OCI-LY3 (cell line): ENCODE measurements around the gene NFYB.

Experiments
- H2AFZ ChIP-seq: fragments of 200-600, 300-600 bp; shearing (Covaris generic); 2 replicates; pipeline ENCODE4 v1.6.0; 2014; ENCODE audit warnings: antibody characterized with exemption, low read depth, low read length
- H3K27ac ChIP-seq: fragments of 200-600, 300-600 bp; sonication (generic); 2 replicates; pipeline ENCODE4 v1.5.1; 2014; ENCODE audit warnings: mild to moderate bottlenecking, low read length, moderate library complexity, mixed read lengths
- H3K27me3 ChIP-seq: fragments of 200-600, 300-600 bp; sonication (generic); 2 replicates; pipeline ENCODE4 v1.6.1; 2014; ENCODE audit warnings: low read depth, low read length, mixed read lengths
- H3K36me3 ChIP-seq: fragments of 200-600, 300-600 bp; sonication (generic); replicated peaks from 2 replicates; pipeline ENCODE3; 2014; ENCODE audit warnings: low read depth, low read length, mixed read lengths
- H3K4me1 ChIP-seq: fragments of 300-600, 200-600 bp; sonication (generic); 2 replicates; pipeline ENCODE4 v1.6.1; 2014; ENCODE audit warnings: low read length, mixed read lengths
- H3K4me2 ChIP-seq: fragments of 200-600, 300-600 bp; sonication (generic); 2 replicates; pipeline ENCODE4 v1.6.1; 2014; ENCODE audit warnings: low read length, mixed read lengths
- H3K4me3 ChIP-seq: fragments of 300-600, 200-600 bp; sonication (generic); 2 replicates; pipeline ENCODE4 v1.5.1; 2014; ENCODE audit warnings: antibody characterized with exemption, mild to moderate bottlenecking, low read length, moderate library complexity
- H3K79me2 ChIP-seq: fragments of 300-600, 200-600 bp; shearing (Covaris generic); 2 replicates; pipeline ENCODE4 v1.6.1; 2014; ENCODE audit warnings: mild to moderate bottlenecking, low read length, mixed read lengths
- H3K9ac ChIP-seq: fragments of 300-600, 200-600 bp; shearing (Covaris generic); 2 replicates; pipeline ENCODE4 v1.6.0; 2014; ENCODE audit warnings: mild to moderate bottlenecking, low read length, moderate library complexity
- H3K9me3 ChIP-seq: fragments of 200-600, 300-600 bp; shearing (Covaris generic); 2 replicates; pipeline ENCODE4 v1.6.1; 2014; ENCODE audit warnings: low read length, mixed read lengths; ENCODE audit not compliant: insufficient read depth
- H4K20me1 ChIP-seq: fragments of 200-600, 300-600 bp; sonication (generic); 2 replicates; pipeline ENCODE4 v1.6.1; 2016; ENCODE audit warnings: low read length, mixed read lengths; ENCODE audit not compliant: insufficient read depth
- EZH2phosphoT487 ChIP-seq: fragments of 200-600 bp; shearing (Covaris generic); IDR thresholded peaks from 2 replicates; pipeline ENCODE4 v1.6.1; 2018; ENCODE audit warnings: antibody characterized with exemption, mixed run types, low read depth
- TF ChIP-seq, protein P1 (sequence below): fragments of 200-600, 300-600 bp; sonication (generic); IDR thresholded peaks from 2 replicates; pipeline ENCODE4 v1.5.1; 2014; ENCODE audit warnings: antibody characterized with exemption, low read length, low read depth

NFYB gene

DNA sequence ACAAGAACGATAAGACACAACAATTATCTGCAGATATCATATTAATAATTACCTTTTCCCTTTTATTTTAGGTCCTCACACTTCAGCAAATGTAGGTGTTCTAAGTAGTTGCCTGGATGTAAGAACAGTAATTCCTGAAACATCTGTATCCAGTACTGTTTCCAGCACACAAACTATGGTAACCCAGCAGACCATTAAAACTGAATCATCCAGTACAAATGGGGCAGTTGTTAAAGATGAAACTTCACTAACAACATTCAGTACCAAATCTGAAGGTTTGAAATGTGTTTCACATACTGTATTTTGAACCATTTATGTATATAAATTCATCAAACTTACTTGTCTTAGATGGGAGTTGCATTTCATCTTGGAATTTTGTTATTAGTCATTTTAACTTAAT lies 42.7 kb downstream of the NFYB start:
- no peaks in the 10 kb centered on the region for H3K27me3 ChIP-seq
- H3K36me3 ChIP-seq = no peaks in the 10 kb centered on the region

DNA sequence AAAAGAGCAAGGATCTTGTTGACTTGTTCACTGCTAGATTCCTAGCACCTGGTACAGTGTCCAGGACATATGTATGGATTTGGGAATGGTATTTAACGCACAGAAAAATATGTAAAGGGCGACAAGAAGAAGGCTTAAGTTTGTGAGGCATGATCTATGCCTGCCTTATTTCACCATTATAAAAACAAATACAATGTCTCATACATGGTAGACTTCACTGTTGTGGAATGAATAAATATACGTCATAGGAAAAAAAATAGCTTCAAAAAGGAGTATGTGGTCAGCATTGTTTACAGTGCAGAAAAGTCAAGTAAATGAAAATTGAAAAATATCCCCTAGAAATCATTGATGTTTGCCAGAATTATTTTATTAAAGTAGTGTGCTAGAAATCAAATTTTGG lies 43.7 kb downstream of the NFYB start:
- Histone ChIP-seq H2AFZ (no peak overlapping the region), H3K4me2 (no peak overlapping the region), H3K9ac (no peak overlapping the region), H3K4me1 (no peaks in the 10 kb centered on the region), H3K4me3 (no peak overlapping the region), H3K36me3 (no peaks in the 10 kb centered on the region), H3K27ac (no peak overlapping the region), H3K27me3 (no peaks in the 10 kb centered on the region), H4K20me1 (no peaks in the 10 kb centered on the region), H3K79me2 (no peaks in the 10 kb centered on the region), H3K9me3 (no peaks in the 10 kb centered on the region)
- TF ChIP-seq EZH2phosphoT487 = no peak
- TF ChIP-seq, protein P1, sequence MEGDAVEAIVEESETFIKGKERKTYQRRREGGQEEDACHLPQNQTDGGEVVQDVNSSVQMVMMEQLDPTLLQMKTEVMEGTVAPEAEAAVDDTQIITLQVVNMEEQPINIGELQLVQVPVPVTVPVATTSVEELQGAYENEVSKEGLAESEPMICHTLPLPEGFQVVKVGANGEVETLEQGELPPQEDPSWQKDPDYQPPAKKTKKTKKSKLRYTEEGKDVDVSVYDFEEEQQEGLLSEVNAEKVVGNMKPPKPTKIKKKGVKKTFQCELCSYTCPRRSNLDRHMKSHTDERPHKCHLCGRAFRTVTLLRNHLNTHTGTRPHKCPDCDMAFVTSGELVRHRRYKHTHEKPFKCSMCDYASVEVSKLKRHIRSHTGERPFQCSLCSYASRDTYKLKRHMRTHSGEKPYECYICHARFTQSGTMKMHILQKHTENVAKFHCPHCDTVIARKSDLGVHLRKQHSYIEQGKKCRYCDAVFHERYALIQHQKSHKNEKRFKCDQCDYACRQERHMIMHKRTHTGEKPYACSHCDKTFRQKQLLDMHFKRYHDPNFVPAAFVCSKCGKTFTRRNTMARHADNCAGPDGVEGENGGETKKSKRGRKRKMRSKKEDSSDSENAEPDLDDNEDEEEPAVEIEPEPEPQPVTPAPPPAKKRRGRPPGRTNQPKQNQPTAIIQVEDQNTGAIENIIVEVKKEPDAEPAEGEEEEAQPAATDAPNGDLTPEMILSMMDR = no peak

More for the DNA sequence above, 42.7 kb downstream of the NFYB start:
- no peak overlapping the region for H3K27ac ChIP-seq
- H3K9me3 ChIP-seq = no peaks in the 10 kb centered on the region
- H3K9ac ChIP-seq = no peak overlapping the region
- H3K4me3 ChIP-seq = no peak overlapping the region
- no peak overlapping the region for H3K4me2 ChIP-seq
- H4K20me1 ChIP-seq = no peaks in the 10 kb centered on the region
- no peak for TF ChIP-seq EZH2phosphoT487
- TF ChIP-seq, protein P1 = no peak
- no peaks in the 10 kb centered on the region for H3K4me1 ChIP-seq
- no peak overlapping the region for H2AFZ ChIP-seq
- H3K79me2 ChIP-seq = no peaks in the 10 kb centered on the region

GRCh38 chr12:104091136-104091535 lies 46.9 kb downstream of the NFYB start:
- H3K27me3 ChIP-seq = no peaks in the 10 kb centered on the region
- no peak overlapping the region for H2AFZ ChIP-seq
- no peaks in the 10 kb centered on the region for H3K9me3 ChIP-seq
- H3K36me3 ChIP-seq = no peaks in the 10 kb centered on the region
- H3K4me2 ChIP-seq = no peak overlapping the region
- H3K4me1 ChIP-seq = no peaks in the 10 kb centered on the region
- no peaks in the 10 kb centered on the region for H3K79me2 ChIP-seq
- no peak overlapping the region for H3K27ac ChIP-seq
- no peak overlapping the region for H3K4me3 ChIP-seq
- H3K9ac ChIP-seq = no peak overlapping the region
- H4K20me1 ChIP-seq = no peaks in the 10 kb centered on the region
- TF ChIP-seq, protein P1 = no peak
- TF ChIP-seq EZH2phosphoT487 = no peak

DNA sequence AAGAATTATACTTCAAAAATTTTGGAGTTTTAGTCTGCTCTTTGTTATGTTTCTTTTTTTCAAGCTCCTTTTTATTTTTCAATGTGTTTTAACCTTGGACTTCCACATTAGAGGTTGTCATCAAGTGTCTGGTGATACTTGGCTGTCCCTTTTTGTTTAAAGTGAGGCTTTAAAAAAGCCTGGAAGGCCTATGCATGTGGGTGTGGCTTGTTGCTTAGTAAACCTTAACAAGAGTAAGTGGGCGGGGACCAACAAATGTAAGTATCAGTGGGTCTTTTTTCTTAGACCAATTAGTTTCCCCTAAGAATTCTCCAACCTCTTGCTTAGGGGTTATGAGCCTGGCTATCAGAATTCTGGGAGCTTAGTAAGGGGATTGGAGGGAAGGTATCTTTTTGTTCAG lies 47.3 kb downstream of the NFYB start:
- Histone ChIP-seq H3K36me3 (no peaks in the 10 kb centered on the region), H3K27me3 (no peaks in the 10 kb centered on the region), H3K27ac (no peak overlapping the region)

More for the DNA sequence above, 47.3 kb downstream of the NFYB start:
- no peaks in the 10 kb centered on the region for H3K4me1 ChIP-seq
- H3K4me3 ChIP-seq = no peak overlapping the region
- H2AFZ ChIP-seq = no peak overlapping the region
- H4K20me1 ChIP-seq = no peaks in the 10 kb centered on the region
- H3K4me2 ChIP-seq = no peak overlapping the region
- no peaks in the 10 kb centered on the region for H3K79me2 ChIP-seq
- H3K9me3 ChIP-seq = no peaks in the 10 kb centered on the region
- no peak overlapping the region for H3K9ac ChIP-seq
- TF ChIP-seq EZH2phosphoT487 = no peak
- TF ChIP-seq, protein P1 = no peak
